ENCODE data around the gene ZNF232.
"Not testable (repeated sequence)": the region's sequence is repeated elsewhere in the genome, so short reads cannot be mapped to it uniquely, and the experiment has no call there.

Gene ZNF232

GRCh38 chr17:5130261-5130660, 18.6 kb upstream of the ZNF232 start:
- not testable (repeated sequence) for DNase-seq

GRCh38 chr17:5129770-5130169, 18.1 kb upstream of the ZNF232 start:
- DNase-seq = not testable (repeated sequence)

- DNase-seq = no peak
Observed at GRCh38 chr17:5128905-5129535, 17.3 kb upstream of the ZNF232 start.

- DNase-seq = not testable (repeated sequence)
Observed at GRCh38 chr17:5128387-5128786, 16.7 kb upstream of the ZNF232 start.

GRCh38 chr17:5127910-5128309, 16.2 kb upstream of the ZNF232 start:
- DNase-seq = no peak

- DNase-seq = no peak
Observed at GRCh38 chr17:5126719-5127488, 15.2 kb upstream of the ZNF232 start.

- peak in 2 of 56 donors; percentile 8 to 39 for DNase-seq
Observed at GRCh38 chr17:5124896-5125295, 13.2 kb upstream of the ZNF232 start.

- DNase-seq = not testable (repeated sequence)
Observed at GRCh38 chr17:5124125-5124760, 12.6 kb upstream of the ZNF232 start.

- peak in 1 of 56 donors; percentile 43 for DNase-seq
Observed at GRCh38 chr17:5123343-5124124, 11.9 kb upstream of the ZNF232 start.

GRCh38 chr17:5122586-5123342, 11.1 kb upstream of the ZNF232 start:
- peak in 20 of 56 donors; percentile 6 to 55 (median 26) for DNase-seq

GRCh38 chr17:5122056-5122455, 10.4 kb upstream of the ZNF232 start:
- not testable (repeated sequence) for DNase-seq

- DNase-seq = no peak
Observed at GRCh38 chr17:5121186-5121841, 9.6 kb upstream of the ZNF232 start.

GRCh38 chr17:5120436-5121185, 8.9 kb upstream of the ZNF232 start:
- not testable (repeated sequence) for DNase-seq

- DNase-seq = no peak
Observed at GRCh38 chr17:5120036-5120435, 8.4 kb upstream of the ZNF232 start.

GRCh38 chr17:5118219-5118618, 6.5 kb upstream of the ZNF232 start:
- no peak for DNase-seq

GRCh38 chr17:5115673-5116651, 4.3 kb upstream of the ZNF232 start, which contains the start of gene USP6:
Gene USP6, plus strand, starts transcription at chr17:5116032. Its CDS starts 14,336 bp downstream, at chr17:5130368.
- DNase-seq = peak in 4 of 56 donors; percentile 12 to 57 (median 36)

GRCh38 chr17:5110816-5111215, 862 bp downstream of the ZNF232 start:
- no peak for DNase-seq

- no peak for DNase-seq
Observed at GRCh38 chr17:5100832-5101231, 10.8 kb downstream of the ZNF232 start.
